GM12878 (cell line): ENCODE results near the gene ROCK2. TPM values are rescaled to one million over a fixed set of nuclear protein-coding genes. Genes with fewer than 3 reads are reported as not detected.

ENCODE experiments used
- ATAC-seq: fragments of 200-7000 bp; cut with Tn5 transposase; 3 replicates; pipeline ENCODE4 v1.9.1; 2020; ENCODE audit warnings: mild to moderate bottlenecking, moderate library complexity
- BruUV-seq: library from RNA; stranded (reverse); fragments of 400-500 nt; replicated peaks from 2 replicates; lab custom pipeline; 2021; lab: Mats Ljungman, UMichigan
- CTCF ChIA-PET: fragments of 300-600 bp; sonication (Branson Sonifier 250); formaldehyde crosslinking; extraction: SDS; loops from one replicate; lab custom pipeline; 2021; ENCODE audit warnings: inconsistent platforms; lab: Yijun Ruan, JAX
- POLR2A ChIA-PET: fragments of 350-600 bp; formaldehyde crosslinking; extraction: SDS; loops from one replicate; lab custom pipeline; 2021; ENCODE audit warnings: inconsistent platforms; lab: Charles Lee
- RAD21 ChIA-PET: fragments of 300-600 bp; sonication (Branson Sonifier 250); formaldehyde crosslinking; loops from one replicate; lab custom pipeline; 2023; ENCODE audit warnings: antibody characterized with exemption; ENCODE audit not compliant: unreplicated experiment; lab: Charles Lee
- SMC1A ChIA-PET: fragments of 300-600 bp; sonication (Branson Sonifier 250); formaldehyde crosslinking; loops from one replicate; lab custom pipeline; 2023; ENCODE audit not compliant: unreplicated experiment, uncharacterized antibody; lab: Charles Lee
- DNase-seq: peaks from one replicate; pipeline ENCODE4 v3.0.0-alpha.2; 2011; ENCODE audit warnings: low read depth, low spot score
- FAIRE-seq: peaks from 3 replicates; lab custom pipeline; 2011; peaks lifted over from hg19 to GRCh38; lab: Jason Lieb, UNC
- H2AFZ ChIP-seq: 2 replicates; pipeline ENCODE4 v1.6.0; 2011; ENCODE audit warnings: low read depth, low read length, control low read depth; ENCODE audit not compliant: control insufficient read depth
- H3K27ac ChIP-seq: 2 replicates; pipeline ENCODE4 v1.5.1; 2011; ENCODE audit warnings: control low read depth; ENCODE audit not compliant: control insufficient read depth, insufficient read depth
- H3K27me3 ChIP-seq, 2 experiments: replicated peaks in 1 of 2; 2 replicates each; pipeline versions ENCODE4 v1.6.0 to v1.6.1; 2011; ENCODE audit warnings: low read length in 1 of 2; ENCODE audit not compliant: control insufficient read depth in 2 of 2, insufficient read depth in 2 of 2
- H3K36me3 ChIP-seq, 2 experiments: 2 replicates each; pipeline ENCODE4 v1.5.1; 2011; ENCODE audit warnings: low read length in 1 of 2; ENCODE audit not compliant: control insufficient read depth in 2 of 2, insufficient read depth in 2 of 2
- H3K4me1 ChIP-seq: 2 replicates; pipeline ENCODE4 v1.6.1; 2011; ENCODE audit warnings: mild to moderate bottlenecking, low read length, moderate library complexity, mixed read lengths; ENCODE audit not compliant: control insufficient read depth, insufficient read depth
- H3K4me2 ChIP-seq: 2 replicates; pipeline ENCODE4 v1.6.0; 2011; ENCODE audit warnings: control low read depth; ENCODE audit not compliant: control insufficient read depth, insufficient read depth
- H3K4me3 ChIP-seq: fragments of 200-600 bp; sonication (generic); 2 replicates; pipeline ENCODE4 v1.5.1; 2016
- H3K79me2 ChIP-seq: 2 replicates; pipeline ENCODE4 v1.6.0; 2011; ENCODE audit warnings: low read length; ENCODE audit not compliant: control insufficient read depth, insufficient read depth
- H3K9ac ChIP-seq: 2 replicates; pipeline ENCODE4 v1.8.0; 2011; ENCODE audit warnings: low read length, control low read depth, mixed read lengths; ENCODE audit not compliant: control insufficient read depth, insufficient read depth
- H3K9me3 ChIP-seq: replicated peaks from 3 replicates; pipeline ENCODE4 v1.5.1; 2011; ENCODE audit warnings: mild to moderate bottlenecking, low read length; ENCODE audit not compliant: control insufficient read depth, insufficient read depth
- H4K20me1 ChIP-seq: 2 replicates; pipeline ENCODE4 v1.6.0; 2011; ENCODE audit not compliant: control insufficient read depth, insufficient read depth
- ASH2L ChIP-seq: fragments of 300-600, 200-600 bp; sonication (generic); IDR thresholded peaks from 2 replicates; pipeline ENCODE4 v1.6.1; 2017; ENCODE audit warnings: low read depth, mild to moderate bottlenecking, borderline replicate concordance
- BHLHE40 ChIP-seq, 2 experiments: fragments of 450-650 bp in 1 of 2; IDR thresholded peaks; 2 replicates each; pipeline ENCODE4 v1.6.1; 2011 to 2017; ENCODE audit warnings: low read depth in 2 of 2, borderline replicate concordance in 1 of 2, improper control_type of control experiment in 1 of 2, low read length in 1 of 2, mild to moderate bottlenecking in 1 of 2
- CEBPB ChIP-seq, 2 experiments: fragments of 150-350 bp in 1 of 2; IDR thresholded peaks; 2 replicates each; pipeline ENCODE4 v1.6.1; 2012 to 2014; ENCODE audit warnings: low read depth in 2 of 2, low read length in 2 of 2, borderline replicate concordance in 1 of 2, inconsistent platforms in 1 of 2
- CHD2 ChIP-seq: IDR thresholded peaks from 2 replicates; pipeline ENCODE4 v1.6.1; 2011; ENCODE audit warnings: low read depth, low read length, improper control_type of control experiment, borderline replicate concordance
- HDAC2 ChIP-seq: fragments of 200-600 bp; sonication (generic); IDR thresholded peaks from 2 replicates; pipeline ENCODE4 v1.6.1; 2017
- HDAC6 ChIP-seq: fragments of 200-600 bp; sonication (generic); IDR thresholded peaks from one replicate; pipeline ENCODE4 v1.8.0; 2017; ENCODE audit warnings: antibody characterized with exemption; ENCODE audit not compliant: unreplicated experiment
- KAT2A ChIP-seq: conservative IDR thresholded peaks from 2 replicates; pipeline ENCODE4 v1.6.1; 2011; ENCODE audit warnings: low read depth, low read length; ENCODE audit not compliant: control insufficient read depth
- KDM1A ChIP-seq: fragments of 200-600 bp; sonication (generic); IDR thresholded peaks from 2 replicates; pipeline ENCODE4 v1.6.1; 2016; ENCODE audit warnings: borderline replicate concordance
- MTA3 ChIP-seq: IDR thresholded peaks from 2 replicates; pipeline ENCODE4 v1.6.1; 2012; ENCODE audit warnings: low read length, inconsistent platforms, borderline replicate concordance
- MYC ChIP-seq: IDR thresholded peaks from 2 replicates; pipeline ENCODE4 v1.6.1; 2011; ENCODE audit warnings: mild to moderate bottlenecking, low read length, moderate library complexity, inconsistent platforms; ENCODE audit not compliant: insufficient read depth, insufficient replicate concordance, insufficient read length, severe bottlenecking
- NR2F1 ChIP-seq: fragments of 450-650 bp; conservative IDR thresholded peaks from 2 replicates; pipeline ENCODE4 v1.6.1; 2017; ENCODE audit warnings: mild to moderate bottlenecking
- PBX3 ChIP-seq: IDR thresholded peaks from 2 replicates; pipeline ENCODE4 v1.6.1; 2011; ENCODE audit warnings: mild to moderate bottlenecking, low read depth, low read length, moderate library complexity; ENCODE audit not compliant: insufficient replicate concordance
- RAD21 ChIP-seq: IDR thresholded peaks from 2 replicates; pipeline ENCODE4 v1.6.1; 2011; ENCODE audit warnings: mild to moderate bottlenecking, low read depth, low read length, moderate library complexity; ENCODE audit not compliant: insufficient read depth
- RBBP5 ChIP-seq: fragments of 200-600 bp; sonication (generic); conservative IDR thresholded peaks from 2 replicates; pipeline ENCODE4 v1.6.1; 2016
- RUNX3 ChIP-seq: IDR thresholded peaks from 2 replicates; pipeline ENCODE4 v1.6.1; 2012; ENCODE audit warnings: low read length, inconsistent platforms
- USF1 ChIP-seq: IDR thresholded peaks from 2 replicates; pipeline ENCODE4 v1.6.1; 2011; ENCODE audit warnings: borderline replicate concordance, low read depth, mild to moderate bottlenecking, moderate library complexity, mixed read lengths, low read length; ENCODE audit not compliant: insufficient read depth; ENCODE audit errors: extremely low read length
- WGBS: methylation state at CpG from one replicate; pipeline ENCODE4 v1.1.6; 2016; ENCODE audit warnings: low lambda C conversion rate; ENCODE audit not compliant: insufficient replicate concordance, insufficient coverage; ENCODE audit errors: missing lambda C conversion rate; 5-methylcytosine and 5-hydroxymethylcytosine counted together
- in situ Hi-C: fragments of 300-500 bp; cut with MboI; formaldehyde crosslinking; loops from 9 replicates; pipeline ENCODE4 v1.14.3; 2018; ENCODE audit warnings: mixed read lengths
- intact Hi-C: fragments of 100-400 bp; cut with micrococcal nuclease; formaldehyde crosslinking; loops from one replicate; pipeline ENCODE4 v1.14.2; 2022; ENCODE audit not compliant: unreplicated experiment
- polyA plus RNA-seq, 11 experiments: library from polyadenylated mRNA; depleted of rRNA in 4 of 11; unstranded in 6 of 11; stranded (reverse) in 5 of 11; fragments of >200 nt; fragmentation: Nextera tagmentation in 4 of 11; fragmentation: Illumina TruSeq in 1 of 11; extraction: Ambion mirVana in 4 of 11; extraction: Trizol in 1 of 11; gene quantifications; 1 replicate in 1 of 11; 2 replicates in 10 of 11; pipeline versions ENCODE4 v1.2.1 to v1.2.3, GENCODE V29; 2011 to 2016; ENCODE audit warnings: inconsistent platforms in 2 of 11, missing spikeins in 2 of 11, low read depth in 1 of 11
- total RNA-seq, 4 experiments: library from RNA; depleted of rRNA in 3 of 4; stranded (reverse); fragments of >200 nt in 3 of 4; fragmentation: Illumina TruSeq in 1 of 4; extraction: Trizol in 1 of 4; gene quantifications; 2 replicates each; pipeline versions ENCODE4 v1.2.1 to v1.2.3, GENCODE V29; 2013 to 2021
- TF ChIP-seq, protein P1 (sequence below): fragments of 450-650 bp; IDR thresholded peaks from 2 replicates; pipeline ENCODE4 v1.6.1; 2017; ENCODE audit warnings: mild to moderate bottlenecking, moderate library complexity
- TF ChIP-seq, protein P2 (sequence below): IDR thresholded peaks from 2 replicates; pipeline ENCODE4 v1.6.1; 2012; ENCODE audit warnings: low read length, inconsistent platforms

Gene ROCK2
- total and polyA plus RNA-seq, 10 of the 15 experiments (the other 5 are each of a cell fraction or from before 2014, with no cell fraction given): 4.6 to 22.1 (median 8.3) TPM

DNA sequence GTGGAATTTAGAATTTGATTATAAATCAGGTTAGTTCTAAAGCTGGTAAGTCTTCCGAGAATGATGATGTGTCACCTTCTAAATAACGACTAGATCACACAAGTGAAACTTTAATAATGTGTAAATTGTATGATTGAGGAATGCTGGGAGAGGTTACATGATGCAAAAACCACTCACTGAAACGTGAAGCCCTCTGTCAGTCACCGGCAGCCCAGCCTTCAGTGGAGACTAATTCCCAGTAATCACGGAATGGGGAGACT, 45.9 kb upstream of the ROCK2 start:
- no peaks in the 10 kb centered on the region for H3K9me3 ChIP-seq
- no peaks in the 10 kb centered on the region for H3K27me3 ChIP-seq
- H3K4me2 ChIP-seq: no peak overlapping the region
- POLR2A ChIA-PET: no interaction called here
- no peak overlapping the region for H2AFZ ChIP-seq
- H3K36me3 ChIP-seq: no peaks in the 10 kb centered on the region
- H3K79me2 ChIP-seq: no peaks in the 10 kb centered on the region
- H3K27ac ChIP-seq: no peak overlapping the region
- intact Hi-C loops (no loop called here), in situ Hi-C loops (no loop called here)
- H3K4me1 ChIP-seq: peaks cover 10% of the 10 kb centered on the region
- no peaks in the 10 kb centered on the region for H4K20me1 ChIP-seq
- no peak for TF ChIP-seq HDAC6
- no peak for TF ChIP-seq RAD21
- no peak for TF ChIP-seq MTA3
- TF ChIP-seq, protein P1, sequence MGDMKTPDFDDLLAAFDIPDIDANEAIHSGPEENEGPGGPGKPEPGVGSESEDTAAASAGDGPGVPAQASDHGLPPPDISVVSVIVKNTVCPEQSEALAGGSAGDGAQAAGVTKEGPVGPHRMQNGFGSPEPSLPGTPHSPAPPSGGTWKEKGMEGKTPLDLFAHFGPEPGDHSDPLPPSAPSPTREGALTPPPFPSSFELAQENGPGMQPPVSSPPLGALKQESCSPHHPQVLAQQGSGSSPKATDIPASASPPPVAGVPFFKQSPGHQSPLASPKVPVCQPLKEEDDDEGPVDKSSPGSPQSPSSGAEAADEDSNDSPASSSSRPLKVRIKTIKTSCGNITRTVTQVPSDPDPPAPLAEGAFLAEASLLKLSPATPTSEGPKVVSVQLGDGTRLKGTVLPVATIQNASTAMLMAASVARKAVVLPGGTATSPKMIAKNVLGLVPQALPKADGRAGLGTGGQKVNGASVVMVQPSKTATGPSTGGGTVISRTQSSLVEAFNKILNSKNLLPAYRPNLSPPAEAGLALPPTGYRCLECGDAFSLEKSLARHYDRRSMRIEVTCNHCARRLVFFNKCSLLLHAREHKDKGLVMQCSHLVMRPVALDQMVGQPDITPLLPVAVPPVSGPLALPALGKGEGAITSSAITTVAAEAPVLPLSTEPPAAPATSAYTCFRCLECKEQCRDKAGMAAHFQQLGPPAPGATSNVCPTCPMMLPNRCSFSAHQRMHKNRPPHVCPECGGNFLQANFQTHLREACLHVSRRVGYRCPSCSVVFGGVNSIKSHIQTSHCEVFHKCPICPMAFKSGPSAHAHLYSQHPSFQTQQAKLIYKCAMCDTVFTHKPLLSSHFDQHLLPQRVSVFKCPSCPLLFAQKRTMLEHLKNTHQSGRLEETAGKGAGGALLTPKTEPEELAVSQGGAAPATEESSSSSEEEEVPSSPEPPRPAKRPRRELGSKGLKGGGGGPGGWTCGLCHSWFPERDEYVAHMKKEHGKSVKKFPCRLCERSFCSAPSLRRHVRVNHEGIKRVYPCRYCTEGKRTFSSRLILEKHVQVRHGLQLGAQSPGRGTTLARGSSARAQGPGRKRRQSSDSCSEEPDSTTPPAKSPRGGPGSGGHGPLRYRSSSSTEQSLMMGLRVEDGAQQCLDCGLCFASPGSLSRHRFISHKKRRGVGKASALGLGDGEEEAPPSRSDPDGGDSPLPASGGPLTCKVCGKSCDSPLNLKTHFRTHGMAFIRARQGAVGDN: no peak
- TF ChIP-seq, protein P2, sequence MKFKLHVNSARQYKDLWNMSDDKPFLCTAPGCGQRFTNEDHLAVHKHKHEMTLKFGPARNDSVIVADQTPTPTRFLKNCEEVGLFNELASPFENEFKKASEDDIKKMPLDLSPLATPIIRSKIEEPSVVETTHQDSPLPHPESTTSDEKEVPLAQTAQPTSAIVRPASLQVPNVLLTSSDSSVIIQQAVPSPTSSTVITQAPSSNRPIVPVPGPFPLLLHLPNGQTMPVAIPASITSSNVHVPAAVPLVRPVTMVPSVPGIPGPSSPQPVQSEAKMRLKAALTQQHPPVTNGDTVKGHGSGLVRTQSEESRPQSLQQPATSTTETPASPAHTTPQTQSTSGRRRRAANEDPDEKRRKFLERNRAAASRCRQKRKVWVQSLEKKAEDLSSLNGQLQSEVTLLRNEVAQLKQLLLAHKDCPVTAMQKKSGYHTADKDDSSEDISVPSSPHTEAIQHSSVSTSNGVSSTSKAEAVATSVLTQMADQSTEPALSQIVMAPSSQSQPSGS: no peak
- no peak for TF ChIP-seq RUNX3
- no peak for TF ChIP-seq KAT2A
- TF ChIP-seq NR2F1: no peak
- no peak for TF ChIP-seq KDM1A
- TF ChIP-seq CHD2: no peak
- no peak for TF ChIP-seq HDAC2
- no peak for TF ChIP-seq USF1
- no peak for TF ChIP-seq CEBPB (IDR thresholded peaks at IDR 0.05; ENCODE audit: borderline replicate concordance in 1 of 2, low read depth in 2 of 2, low read length in 2 of 2)
- no peak for TF ChIP-seq ASH2L
- TF ChIP-seq RBBP5: no peak
- TF ChIP-seq PBX3: no peak
- TF ChIP-seq MYC: no peak
- no peak for TF ChIP-seq BHLHE40 (IDR thresholded peaks at IDR 0.05; ENCODE audit: borderline replicate concordance in 1 of 2, low read depth in 2 of 2, low read length in 1 of 2)
- CTCF ChIA-PET: interaction anchor here (0.9 to 1.1 kb wide), 2 partner anchors 62 to 560 kb away, joined by 3 read pairs; no protein-coding TSS in a partner anchor
- H3K4me3 ChIP-seq: no peak overlapping the region
- SMC1A ChIA-PET: no interaction called here
- RAD21 ChIA-PET: no interaction called here
- WGBS: 80% methylated on average over 5 of the region's 5 CpGs
- no peak overlapping the region for H3K9ac ChIP-seq
- DNase-seq (no peak), FAIRE-seq (no peak), ATAC-seq (no peak)
- no TSS peak for BruUV-seq
